ENCODE results near the gene SCO1. TPM values are rescaled to one million over a fixed set of nuclear protein-coding genes. Genes with fewer than 3 reads are reported as not detected.

SCO1 gene
- polyA plus RNA-seq, 6 donors from 2014 or later: 9.7 to 16.5 (median 13.9) TPM

GRCh38 chr17:10661437-10661836 lies 35.9 kb downstream of the SCO1 start:
- no peaks in the 10 kb centered on the region for H3K4me1 Mint-ChIP-seq
- peaks cover 12 to 14% of the 10 kb centered on the region in 2 donors for H3K36me3 Mint-ChIP-seq
- DNase-seq (no peak), ATAC-seq (ENCODE audit: low read depth in 2 of 2) (no peak)
- H3K27me3 Mint-ChIP-seq: no peaks in the 10 kb centered on the region
- H3K4me3 Mint-ChIP-seq: no peak overlapping the region
- no peaks in the 10 kb centered on the region for H3K9me3 Mint-ChIP-seq
- H3K27ac Mint-ChIP-seq: no peak overlapping the region

- H3K36me3 Mint-ChIP-seq: peaks cover 4 to 12% of the 10 kb centered on the region in 2 donors
- H3K4me3 Mint-ChIP-seq: no peak overlapping the region
- ATAC-seq (ENCODE audit: low read depth in 2 of 2) (no peak), DNase-seq (no peak)
- no peaks in the 10 kb centered on the region for H3K9me3 Mint-ChIP-seq
- peaks cover 11 to 15% (median 11%) of the 10 kb centered on the region in 3 donors for H3K4me1 Mint-ChIP-seq
- peaks cover 0 to 8% (median 0%) of the 10 kb centered on the region in 3 donors for H3K27me3 Mint-ChIP-seq
- H3K27ac Mint-ChIP-seq: peak overlapping the region in 2 of 6 donors; percentile 13 to 76
These were observed 39.5 kb downstream of the SCO1 start for GRCh38 chr17:10657879-10658278.

- Mint-ChIP-seq H3K4me3 (no peak within 1 kb of the TSS), H3K27me3 (peaks cover 0 to 8% (median 0%) of the 10 kb centered on the region in 3 donors), H3K36me3 (peaks cover 4 to 12% of the 10 kb centered on the region in 2 donors), H3K9me3 (no peaks in the 10 kb centered on the region), H3K27ac (peak within 1 kb of the TSS in 2 of 6 donors; percentile 13 to 76), H3K4me1 (peaks cover 14 to 18% (median 14%) of the 10 kb centered on the region in 3 donors)
- ATAC-seq (ENCODE audit: low read depth in 2 of 2) (no peak), DNase-seq (no peak)
These were observed 40.2 kb downstream of the SCO1 start, which contains the start of gene MYH3 for GRCh38 chr17:10657148-10657547. Gene MYH3 (minus strand): TSS chr17:10657309. CDS start chr17:10655064, 2,245 bp downstream.

GRCh38 chr17:10653987-10654386 lies 43.3 kb downstream of the SCO1 start:
- Mint-ChIP-seq H3K36me3 (peaks cover 4 to 8% of the 10 kb centered on the region in 2 donors), H3K9me3 (no peaks in the 10 kb centered on the region), H3K4me1 (peaks cover 14 to 18% (median 14%) of the 10 kb centered on the region in 3 donors), H3K4me3 (no peak overlapping the region), H3K27me3 (peaks cover 0 to 8% (median 0%) of the 10 kb centered on the region in 3 donors), H3K27ac (peak overlapping the region in 1 of 6 donors; percentile 25)
- ATAC-seq (ENCODE audit: low read depth in 2 of 2) (no peak), DNase-seq (no peak)

- H3K36me3 Mint-ChIP-seq: peaks cover 4 to 7% of the 10 kb centered on the region in 2 donors
- DNase-seq (no peak), ATAC-seq (ENCODE audit: low read depth in 2 of 2) (no peak)
- H3K4me1 Mint-ChIP-seq: peaks cover 14 to 18% (median 14%) of the 10 kb centered on the region in 3 donors
- peaks cover 0 to 8% (median 0%) of the 10 kb centered on the region in 3 donors for H3K27me3 Mint-ChIP-seq
- H3K4me3 Mint-ChIP-seq: peak overlapping the region in 4 of 8 donors; percentile 13 to 69 (median 44)
- H3K27ac Mint-ChIP-seq: peak overlapping the region in 2 of 6 donors; percentile 12 to 86
- H3K9me3 Mint-ChIP-seq: no peaks in the 10 kb centered on the region
These were observed 44.2 kb downstream of the SCO1 start for GRCh38 chr17:10652984-10653659.

- H3K4me1 Mint-ChIP-seq: peaks cover 14 to 18% (median 14%) of the 10 kb centered on the region in 3 donors
- no peak overlapping the region for H3K4me3 Mint-ChIP-seq
- DNase-seq (no peak), ATAC-seq (ENCODE audit: low read depth in 2 of 2) (no peak)
- H3K36me3 Mint-ChIP-seq: peaks cover 4 to 7% of the 10 kb centered on the region in 2 donors
- H3K27me3 Mint-ChIP-seq: peaks cover 0 to 8% (median 0%) of the 10 kb centered on the region in 3 donors
- no peaks in the 10 kb centered on the region for H3K9me3 Mint-ChIP-seq
- H3K27ac Mint-ChIP-seq: peak overlapping the region in 1 of 6 donors; percentile 79
These were observed 45.4 kb downstream of the SCO1 start for GRCh38 chr17:10651927-10652326.

- Mint-ChIP-seq H3K9me3 (no peaks in the 10 kb centered on the region), H3K4me3 (no peak overlapping the region), H3K27me3 (peaks cover 0 to 8% (median 0%) of the 10 kb centered on the region in 3 donors), H3K36me3 (peaks cover 4 to 7% of the 10 kb centered on the region in 2 donors), H3K4me1 (peaks cover 14 to 22% (median 19%) of the 10 kb centered on the region in 3 donors), H3K27ac (peak overlapping the region in 1 of 6 donors; percentile 35)
- ATAC-seq (ENCODE audit: low read depth in 2 of 2): no peak
- DNase-seq: no peak
These were observed 47.7 kb downstream of the SCO1 start for GRCh38 chr17:10649602-10650001.

GRCh38 chr17:10648956-10649355 lies 48.4 kb downstream of the SCO1 start:
- peaks cover 10 to 12% of the 10 kb centered on the region in 2 donors for H3K36me3 Mint-ChIP-seq
- ATAC-seq (ENCODE audit: low read depth in 2 of 2) (no peak), DNase-seq (no peak)
- no peak overlapping the region for H3K27ac Mint-ChIP-seq
- H3K4me1 Mint-ChIP-seq: peaks cover 11 to 18% (median 17%) of the 10 kb centered on the region in 3 donors
- peaks cover 0 to 4% (median 0%) of the 10 kb centered on the region in 3 donors for H3K27me3 Mint-ChIP-seq
- no peak overlapping the region for H3K4me3 Mint-ChIP-seq
- no peaks in the 10 kb centered on the region for H3K9me3 Mint-ChIP-seq

GRCh38 chr17:10648381-10648780 lies 49.0 kb downstream of the SCO1 start:
- Mint-ChIP-seq H3K27me3 (no peaks in the 10 kb centered on the region), H3K9me3 (no peaks in the 10 kb centered on the region), H3K4me1 (peaks cover 6 to 12% (median 12%) of the 10 kb centered on the region in 3 donors), H3K27ac (peak overlapping the region in 3 of 6 donors; percentile 2 to 28 (median 19)), H3K4me3 (no peak overlapping the region), H3K36me3 (peaks cover 11 to 15% of the 10 kb centered on the region in 2 donors)
- ATAC-seq (ENCODE audit: low read depth in 2 of 2) (no peak), DNase-seq (no peak)

GRCh38 chr17:10646392-10646990 lies 50.8 kb downstream of the SCO1 start:
- H3K9me3 Mint-ChIP-seq: no peaks in the 10 kb centered on the region
- no peaks in the 10 kb centered on the region for H3K27me3 Mint-ChIP-seq
- no peak overlapping the region for H3K4me3 Mint-ChIP-seq
- peaks cover 0 to 5% (median 4%) of the 10 kb centered on the region in 3 donors for H3K4me1 Mint-ChIP-seq
- peaks cover 23% of the 10 kb centered on the region in 2 donors for H3K36me3 Mint-ChIP-seq
- no peak overlapping the region for H3K27ac Mint-ChIP-seq
- DNase-seq (peak; percentile 67), ATAC-seq (ENCODE audit: low read depth in 2 of 2) (peak; percentile 32 to 41)

- no peak for DNase-seq
- peaks cover 51 to 56% of the 10 kb centered on the region in 2 donors for H3K36me3 Mint-ChIP-seq
- no peaks in the 10 kb centered on the region for H3K27me3 Mint-ChIP-seq
- no peaks in the 10 kb centered on the region for H3K9me3 Mint-ChIP-seq
- peaks cover 6 to 8% (median 7%) of the 10 kb centered on the region in 3 donors for H3K4me1 Mint-ChIP-seq
- H3K4me3 Mint-ChIP-seq: no peak overlapping the region
- H3K27ac Mint-ChIP-seq: no peak overlapping the region
- ATAC-seq (ENCODE audit: low read depth in 2 of 2): no peak
These were observed 56.9 kb downstream of the SCO1 start for GRCh38 chr17:10640475-10640874.

- H3K27me3 Mint-ChIP-seq: no peaks in the 10 kb centered on the region
- H3K36me3 Mint-ChIP-seq: peaks cover 41 to 50% of the 10 kb centered on the region in 2 donors
- H3K27ac Mint-ChIP-seq: no peak overlapping the region
- no peak for ATAC-seq (ENCODE audit: low read depth in 2 of 2)
- H3K4me1 Mint-ChIP-seq: peaks cover 20 to 27% (median 26%) of the 10 kb centered on the region in 3 donors
- no peak for DNase-seq
- no peak overlapping the region for H3K4me3 Mint-ChIP-seq
- H3K9me3 Mint-ChIP-seq: no peaks in the 10 kb centered on the region
These were observed 59.2 kb downstream of the SCO1 start for GRCh38 chr17:10638151-10638550.

GRCh38 chr17:10635290-10635689 lies 62.0 kb downstream of the SCO1 start:
- H3K4me1 Mint-ChIP-seq: peaks cover 23 to 32% (median 31%) of the 10 kb centered on the region in 3 donors
- peaks cover 31 to 33% of the 10 kb centered on the region in 2 donors for H3K36me3 Mint-ChIP-seq
- ATAC-seq (ENCODE audit: low read depth in 2 of 2) (no peak), DNase-seq (no peak)
- H3K4me3 Mint-ChIP-seq: peak overlapping the region in 2 of 8 donors; percentile 32 to 53
- H3K27me3 Mint-ChIP-seq: no peaks in the 10 kb centered on the region
- H3K27ac Mint-ChIP-seq: peak overlapping the region in 1 of 6 donors; percentile 87
- H3K9me3 Mint-ChIP-seq: no peaks in the 10 kb centered on the region

Data from naive B cell (primary cell).